Fibroblast of lung (primary cell): Measurements from ENCODE around the gene TRMT44. TPM values are rescaled to one million over a fixed set of nuclear protein-coding genes. Genes with fewer than 3 reads are reported as not detected.

Source experiments
- DNase-seq, 2 donors: peaks; one replicate each; pipeline versions ENCODE4 v3.0.0 to v3.0.0-alpha.2; 2010; ENCODE audit warnings: low read depth in 2 of 2
- H2AFZ ChIP-seq: 2 replicates; pipeline ENCODE4 v1.5.1; 2012; ENCODE audit warnings: low read length, control low read depth, inconsistent platforms
- H3K27ac ChIP-seq: 2 replicates; pipeline ENCODE4 v1.5.1; 2011; ENCODE audit warnings: low read length, control low read depth; ENCODE audit not compliant: insufficient read depth
- H3K27me3 ChIP-seq: 2 replicates; pipeline ENCODE4 v1.5.1; 2011; ENCODE audit warnings: mild to moderate bottlenecking, low read length; ENCODE audit not compliant: control insufficient read depth, insufficient read depth
- H3K36me3 ChIP-seq: 2 replicates; pipeline ENCODE4 v1.5.1; 2011; ENCODE audit warnings: low read length; ENCODE audit not compliant: control insufficient read depth, insufficient read depth
- H3K4me1 ChIP-seq: 2 replicates; pipeline ENCODE4 v1.5.1; 2011; ENCODE audit warnings: low read length; ENCODE audit not compliant: control insufficient read depth, insufficient read depth; ENCODE audit errors: extremely low read depth
- H3K4me2 ChIP-seq: 2 replicates; pipeline ENCODE4 v1.5.1; 2011; ENCODE audit warnings: low read length, control low read depth; ENCODE audit not compliant: insufficient read depth; ENCODE audit errors: extremely low read depth
- H3K4me3 ChIP-seq, 4 experiments: fragments of 200-600 bp in 1 of 4; sonication (generic) in 1 of 4; replicated peaks in 1 of 4; 2 replicates each; pipeline ENCODE4 v1.5.1; 2011 to 2016; ENCODE audit warnings: low read length in 4 of 4, low read depth in 3 of 4, mild to moderate bottlenecking in 3 of 4, control low read depth in 2 of 4, inconsistent platforms in 1 of 4, mixed read lengths in 1 of 4; ENCODE audit not compliant: insufficient read depth in 1 of 4; ENCODE audit errors: control extremely low read depth in 1 of 4
- H3K79me2 ChIP-seq: 2 replicates; pipeline ENCODE4 v1.5.1; 2012; ENCODE audit warnings: mild to moderate bottlenecking, low read length, inconsistent platforms; ENCODE audit not compliant: control insufficient read depth, insufficient read depth
- H3K9ac ChIP-seq: 2 replicates; pipeline ENCODE4 v1.5.1; 2011; ENCODE audit warnings: mild to moderate bottlenecking, low read length, control low read depth; ENCODE audit not compliant: insufficient read depth
- H3K9me3 ChIP-seq: 2 replicates; pipeline ENCODE4 v1.5.1; 2012; ENCODE audit warnings: low read depth, low read length; ENCODE audit not compliant: control insufficient read depth, insufficient read depth
- H4K20me1 ChIP-seq: 2 replicates; pipeline ENCODE4 v1.5.1; 2011; ENCODE audit warnings: low read length; ENCODE audit not compliant: control insufficient read depth, insufficient read depth; ENCODE audit errors: extremely low read depth
- CTCF ChIP-seq, 2 donors: IDR thresholded peaks in 1 of 2; conservative IDR thresholded peaks in 1 of 2; 1 replicate in 1 of 2; 2 replicates in 1 of 2; pipeline ENCODE4 v1.5.1; 2011 to 2012; ENCODE audit warnings: low read length in 2 of 2, control low read depth in 1 of 2, inconsistent platforms in 1 of 2, low read depth in 1 of 2, mild to moderate bottlenecking in 1 of 2
- EZH2 ChIP-seq: IDR thresholded peaks from 2 replicates; pipeline ENCODE4 v1.5.1; 2012; ENCODE audit warnings: low read length, control low read depth, mild to moderate bottlenecking; ENCODE audit errors: missing control alignments
- polyA plus RNA-seq, 2 donors: library from polyadenylated mRNA; depleted of rRNA in 1 of 2; stranded (reverse) in 1 of 2; unstranded in 1 of 2; fragments of >200 nt; gene quantifications; 2 replicates each; pipeline ENCODE4 v1.2.1, GENCODE V29; 2011 to 2012; ENCODE audit warnings: missing spikeins in 1 of 2
- total RNA-seq: library from RNA; depleted of rRNA; stranded (reverse); fragments of >200 nt; gene quantifications from 2 replicates; pipeline ENCODE4 v1.2.1, GENCODE V29; 2014

TRMT44 gene
- total and polyA plus RNA-seq, 2 donors (not counting 1 experiment from before 2014, with no cell fraction given) = 6.5 to 14.0 TPM

- H3K79me2 ChIP-seq = no peaks in the 10 kb centered on the region
- DNase-seq = no peak
- H3K27ac ChIP-seq = no peak overlapping the region
- no peaks in the 10 kb centered on the region for H4K20me1 ChIP-seq
- peaks cover 18% of the 10 kb centered on the region for H3K4me1 ChIP-seq
- H2AFZ ChIP-seq = no peak overlapping the region
- no peaks in the 10 kb centered on the region for H3K36me3 ChIP-seq
- TF ChIP-seq CTCF (conservative IDR thresholded peaks at IDR 0.05 in 1 of 2, IDR thresholded peaks at IDR 0.05 in 1 of 2; ENCODE audit: low read depth in 1 of 2, low read length in 2 of 2) (no peak), EZH2 (no peak)
- no peaks in the 10 kb centered on the region for H3K9me3 ChIP-seq
- H3K9ac ChIP-seq = no peak overlapping the region
- no peak overlapping the region for H3K4me3 ChIP-seq
- no peaks in the 10 kb centered on the region for H3K27me3 ChIP-seq
- no peak overlapping the region for H3K4me2 ChIP-seq
Measured at GRCh38 chr4:8522160-8523120, 81.9 kb downstream of the TRMT44 start.

GRCh38 chr4:8523175-8523574, 82.6 kb downstream of the TRMT44 start:
- H3K4me2 ChIP-seq = no peak overlapping the region
- H3K4me3 ChIP-seq = no peak overlapping the region
- H2AFZ ChIP-seq = no peak overlapping the region
- H3K4me1 ChIP-seq = peaks cover 18% of the 10 kb centered on the region
- no peak for DNase-seq
- no peak overlapping the region for H3K9ac ChIP-seq
- no peaks in the 10 kb centered on the region for H3K27me3 ChIP-seq
- no peaks in the 10 kb centered on the region for H3K9me3 ChIP-seq
- H3K79me2 ChIP-seq = no peaks in the 10 kb centered on the region
- H4K20me1 ChIP-seq = no peaks in the 10 kb centered on the region
- H3K27ac ChIP-seq = no peak overlapping the region
- TF ChIP-seq CTCF (conservative IDR thresholded peaks at IDR 0.05 in 1 of 2, IDR thresholded peaks at IDR 0.05 in 1 of 2; ENCODE audit: low read depth in 1 of 2, low read length in 2 of 2) = no peak
- no peak for TF ChIP-seq EZH2
- no peaks in the 10 kb centered on the region for H3K36me3 ChIP-seq

DNA sequence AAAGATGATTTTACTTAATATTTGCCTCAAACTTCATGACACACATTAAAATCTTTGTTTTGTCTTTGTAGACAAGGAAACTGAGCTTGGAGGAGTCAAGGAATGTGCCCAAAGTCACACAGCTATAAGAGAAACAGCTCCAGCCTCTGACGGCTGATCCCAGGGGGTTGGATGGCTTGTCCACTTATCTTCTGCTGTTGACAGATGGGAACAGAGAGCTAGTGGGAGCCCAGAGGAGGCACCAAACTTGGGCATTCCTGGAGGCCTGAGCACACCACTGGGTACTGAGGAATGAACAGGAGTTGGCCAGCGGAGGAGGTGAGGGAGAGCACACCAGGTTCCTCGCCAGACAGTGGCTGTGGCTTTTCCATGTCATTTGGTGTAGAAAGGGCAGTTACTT, 83.2 kb downstream of the TRMT44 start:
- Histone ChIP-seq H4K20me1 (no peaks in the 10 kb centered on the region), H3K9me3 (no peaks in the 10 kb centered on the region), H3K4me3 (no peak overlapping the region), H3K4me1 (peaks cover 18% of the 10 kb centered on the region), H3K36me3 (no peaks in the 10 kb centered on the region), H3K9ac (no peak overlapping the region), H3K4me2 (no peak overlapping the region), H2AFZ (no peak overlapping the region), H3K27ac (no peak overlapping the region), H3K79me2 (no peaks in the 10 kb centered on the region), H3K27me3 (no peaks in the 10 kb centered on the region)
- no peak for DNase-seq
- TF ChIP-seq CTCF (conservative IDR thresholded peaks at IDR 0.05 in 1 of 2, IDR thresholded peaks at IDR 0.05 in 1 of 2; ENCODE audit: low read depth in 1 of 2, low read length in 2 of 2) (no peak), EZH2 (no peak)
